ENCODE results near the gene HSD17B4. TPM values are rescaled to one million over a fixed set of nuclear protein-coding genes. Genes with fewer than 3 reads are reported as not detected.

Gene HSD17B4
- total and polyA plus RNA-seq, 2 of the 13 experiments (the other 11 are each of a cell fraction or from before 2014, with no cell fraction given) = 178 to 399 TPM

GRCh38 chr5:119578937-119579336 lies 126.6 kb downstream of the HSD17B4 start:
- Histone ChIP-seq H3K4me1 (ENCODE audit: insufficient read depth, low read length) (no peaks in the 10 kb centered on the region), H4K20me1 (ENCODE audit: insufficient read depth, low read length) (no peaks in the 10 kb centered on the region), H3K4me2 (ENCODE audit: low read depth, low read length) (no peak overlapping the region), H3K36me3 (replicated peaks in 1 of 2; ENCODE audit: control insufficient read depth in 1 of 2, insufficient read depth in 2 of 2, low read length in 2 of 2) (no peaks in the 10 kb centered on the region), H3K27ac (ENCODE audit: extremely low read length, insufficient read depth, low read length) (no peak overlapping the region), H3K4me3 (replicated peaks in 1 of 3; ENCODE audit: insufficient read depth in 1 of 3, low read depth in 2 of 3, low read length in 3 of 3) (no peak overlapping the region), H3K27me3 (ENCODE audit: control insufficient read depth in 1 of 2, insufficient read depth in 2 of 2, low read length in 2 of 2) (no peaks in the 10 kb centered on the region; a peak in 1 of 5 replicates), H3K9ac (ENCODE audit: insufficient read depth, low read depth, low read length) (no peak overlapping the region), H3K79me2 (ENCODE audit: insufficient read depth, low read length) (no peaks in the 10 kb centered on the region), H3K9me3 (ENCODE audit: low read length) (no peaks in the 10 kb centered on the region), H2AFZ (ENCODE audit: low read length) (no peak overlapping the region)
- intact Hi-C loops (cut with micrococcal nuclease; ENCODE audit: unreplicated experiment) = loop anchor here (1.0 to 2.0 kb wide), 2 partner anchors 165 to 880 kb away; no protein-coding TSS in a partner anchor
- FAIRE-seq (no peak), ATAC-seq (peak; percentile 95), DNase-seq (ENCODE audit: low spot score) (peak; percentile 63)
- TF ChIP-seq CTCF (CRISPR knock-in tag; IDR thresholded peaks at IDR 0.05) = peak; percentile 36; the same call in 1 of the 2 replicates
- TF ChIP-seq STAG1 (CRISPR knock-in tag; IDR thresholded peaks at IDR 0.05) = peak; percentile 27; the same call in 1 of the 2 replicates
- TF ChIP-seq SMC3 (IDR thresholded peaks at IDR 0.05; ENCODE audit: low read length) = peak; percentile 27; the same call in 1 of the 2 replicates
- no peak for TF ChIP-seq IRX3 (CRISPR knock-in tag; IDR thresholded peaks at IDR 0.05; ENCODE audit: borderline replicate concordance, low read depth)
- peak; percentile 33 for TF ChIP-seq USF2 (IDR thresholded peaks at IDR 0.05; ENCODE audit: low read depth, low read length)
- no peak; the same call in 1 of the 2 replicates for TF ChIP-seq USF2 (CRISPR knock-in tag; IDR thresholded peaks at IDR 0.05; ENCODE audit: borderline replicate concordance)
- in situ Hi-C loops (cut with HindIII; ENCODE audit: extremely low pct_ligation_motif_present, low pct_unique_long_range_greater_than_20kb) = no loop called here
- CTCF ChIA-PET (ENCODE audit: low intra/inter-chr PET ratio, low total read pairs) = interaction anchor here (0.8 kb wide), 1 partner anchor 165 kb away, joined by 3 read pairs; no protein-coding TSS in a partner anchor
- POLR2A ChIA-PET = no interaction called here
- WGBS (ENCODE audit: low lambda C conversion rate) = 16% methylated on average over 3 of the region's 3 CpGs
- BruUV-seq (replicated peaks) = no TSS peak
